Lower leg skin (tissue), 3 donors: Measurements from ENCODE around the gene INTS3.

ENCODE experiments used
- CTCF ChIP-seq, 3 donors: fragments of 450-650 bp; IDR thresholded peaks; one replicate each; pipeline ENCODE4 v1.5.1; 2016; ENCODE audit warnings: antibody characterized with exemption in 3 of 3, mild to moderate bottlenecking in 3 of 3, moderate library complexity in 2 of 3
- POLR2A ChIP-seq, 2 donors: fragments of 450-650 bp; IDR thresholded peaks; one replicate each; pipeline ENCODE4 v1.6.1; 2016 to 2017; ENCODE audit warnings: antibody characterized with exemption in 2 of 2, mild to moderate bottlenecking in 1 of 2, moderate library complexity in 1 of 2

- TF ChIP-seq CTCF (IDR thresholded peaks at IDR 0.05) (no peak), POLR2A (IDR thresholded peaks at IDR 0.05) (no peak)
Observed at GRCh38 chr1:153789478-153790034, 61.7 kb downstream of the INTS3 start.
